AG08396 (cell line): Measurements from ENCODE around the gene MAPRE2.
"Not testable (repeated sequence)": the region's sequence is repeated elsewhere in the genome, so short reads cannot be mapped to it uniquely, and the experiment has no call there.

ENCODE experiments used
- DNase-seq: peaks from one replicate; pipeline ENCODE4 v3.0.0; 2012; ENCODE audit warnings: low spot score, mixed read lengths

Gene MAPRE2

DNA sequence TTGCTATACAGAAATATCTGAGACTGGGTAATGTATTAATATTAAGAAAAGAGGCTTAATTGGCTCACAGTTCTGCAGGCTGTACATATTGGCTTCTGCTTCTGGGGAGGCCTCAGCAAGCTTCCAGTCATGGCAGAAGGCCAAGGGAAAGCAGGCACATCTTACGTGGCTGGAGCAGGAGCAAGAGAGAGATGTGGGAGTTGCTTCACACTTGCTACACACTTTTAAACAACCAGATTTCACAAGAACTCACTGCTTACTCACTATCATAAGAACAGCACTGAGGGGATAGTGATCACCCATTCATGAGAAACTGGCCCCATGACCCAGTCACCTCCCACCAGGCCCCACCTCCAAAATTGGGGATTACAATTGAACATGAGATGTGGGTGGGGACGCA is 50.6 kb downstream of the MAPRE2 start:
- no peak for DNase-seq

DNA sequence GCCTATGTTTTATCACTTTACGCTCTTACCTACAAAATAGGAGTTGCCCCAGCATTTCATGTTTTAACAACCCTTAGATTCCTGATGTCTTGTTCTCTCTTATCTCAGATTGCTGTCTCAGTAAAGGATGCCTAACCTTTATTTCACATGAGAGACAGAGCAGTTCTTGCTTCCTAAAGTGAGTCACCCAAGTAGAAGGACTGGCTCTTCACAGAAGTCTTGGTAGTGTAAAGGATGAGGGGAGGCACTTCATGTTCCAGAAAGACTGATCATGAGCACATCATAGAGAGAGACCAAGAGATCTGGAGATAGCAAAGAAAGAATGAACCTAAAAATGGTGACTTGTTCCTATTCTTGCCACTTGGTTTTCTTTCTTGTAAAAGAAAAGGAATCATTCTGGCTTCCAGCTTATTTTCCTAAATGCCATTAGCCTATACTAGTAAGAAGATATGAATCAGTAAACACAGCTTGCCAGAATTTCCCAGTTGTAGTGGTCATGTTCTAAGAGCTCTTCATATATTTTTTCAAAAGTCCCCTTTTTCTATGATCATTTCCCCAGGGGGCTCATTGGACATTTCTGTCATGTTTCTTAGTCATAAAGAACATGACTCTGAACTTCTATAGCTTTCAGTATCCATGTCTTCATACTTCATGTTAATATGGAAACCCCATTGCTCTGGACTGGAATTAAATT is 54.9 kb downstream of the MAPRE2 start:
- DNase-seq = no peak

DNA sequence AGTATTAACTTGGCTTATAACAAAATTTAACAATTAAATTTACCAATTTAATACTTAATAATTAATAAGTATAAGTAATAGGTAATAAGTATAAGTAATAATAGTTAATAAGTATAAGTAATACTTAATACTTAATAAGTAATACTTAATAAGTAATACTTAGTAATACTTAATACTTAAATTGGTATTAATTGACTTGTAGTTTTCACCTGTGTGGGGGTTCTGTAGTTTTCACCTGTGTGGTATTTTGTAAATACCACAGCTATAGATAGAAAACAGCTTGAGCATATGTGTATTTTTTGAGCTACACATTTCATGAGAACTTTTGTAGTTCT is 55.4 kb downstream of the MAPRE2 start:
- no peak for DNase-seq

DNA sequence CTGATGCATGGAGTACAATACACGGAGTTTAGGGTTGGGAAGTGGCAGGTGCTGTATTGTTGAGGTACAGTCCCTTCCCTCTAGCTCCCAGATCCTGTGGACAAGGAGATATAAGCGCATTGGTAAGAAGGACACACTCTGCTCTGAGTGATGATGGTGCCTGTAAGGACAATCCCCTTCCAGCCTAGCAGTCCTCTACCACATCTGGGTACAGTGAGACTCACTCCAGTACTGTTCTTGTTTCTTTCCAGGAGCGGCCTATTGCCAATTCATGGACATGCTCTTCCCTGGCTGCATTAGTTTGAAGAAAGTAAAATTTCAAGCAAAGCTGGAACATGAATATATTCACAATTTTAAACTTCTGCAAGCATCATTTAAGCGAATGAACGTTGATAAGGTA is 56.0 kb downstream of the MAPRE2 start:
- no peak for DNase-seq

DNA sequence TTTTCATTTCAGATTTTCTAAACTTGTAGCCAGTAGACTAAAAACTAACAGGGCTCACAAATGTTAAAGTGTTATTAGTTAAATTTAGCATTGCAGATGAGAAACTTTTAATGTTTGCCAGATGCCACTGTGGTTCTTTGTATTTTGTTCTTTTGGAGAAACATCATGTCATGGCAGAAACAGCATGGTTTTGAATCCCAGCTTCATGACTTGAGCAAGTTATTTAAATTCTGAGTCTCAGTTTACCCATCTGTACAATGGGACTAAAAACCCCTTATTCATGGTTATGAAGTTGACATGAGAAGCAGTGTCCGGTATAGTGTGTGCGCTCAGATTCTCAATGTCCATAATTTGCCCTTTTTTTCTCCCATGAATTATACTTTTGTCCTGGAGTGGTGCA is 56.5 kb downstream of the MAPRE2 start:
- DNase-seq = no peak

DNA sequence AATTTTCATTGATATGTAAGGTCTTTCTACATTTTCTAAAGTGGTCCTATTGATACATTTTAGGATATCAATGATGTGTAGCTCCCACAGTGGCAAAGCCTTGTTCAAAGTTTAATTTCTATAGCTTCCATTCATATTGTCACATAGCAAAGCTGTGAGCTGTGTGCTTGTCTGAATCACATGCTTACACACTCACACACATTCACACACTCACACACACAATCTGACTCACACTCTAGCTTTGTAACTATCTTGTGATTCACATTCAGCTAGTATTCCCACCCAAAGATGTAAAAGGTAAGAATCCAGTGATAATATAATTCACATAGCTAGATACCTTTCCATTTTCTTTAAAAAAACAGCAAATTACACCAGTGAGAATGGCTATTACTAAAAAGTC is 58.7 kb downstream of the MAPRE2 start:
- DNase-seq = no peak

DNA sequence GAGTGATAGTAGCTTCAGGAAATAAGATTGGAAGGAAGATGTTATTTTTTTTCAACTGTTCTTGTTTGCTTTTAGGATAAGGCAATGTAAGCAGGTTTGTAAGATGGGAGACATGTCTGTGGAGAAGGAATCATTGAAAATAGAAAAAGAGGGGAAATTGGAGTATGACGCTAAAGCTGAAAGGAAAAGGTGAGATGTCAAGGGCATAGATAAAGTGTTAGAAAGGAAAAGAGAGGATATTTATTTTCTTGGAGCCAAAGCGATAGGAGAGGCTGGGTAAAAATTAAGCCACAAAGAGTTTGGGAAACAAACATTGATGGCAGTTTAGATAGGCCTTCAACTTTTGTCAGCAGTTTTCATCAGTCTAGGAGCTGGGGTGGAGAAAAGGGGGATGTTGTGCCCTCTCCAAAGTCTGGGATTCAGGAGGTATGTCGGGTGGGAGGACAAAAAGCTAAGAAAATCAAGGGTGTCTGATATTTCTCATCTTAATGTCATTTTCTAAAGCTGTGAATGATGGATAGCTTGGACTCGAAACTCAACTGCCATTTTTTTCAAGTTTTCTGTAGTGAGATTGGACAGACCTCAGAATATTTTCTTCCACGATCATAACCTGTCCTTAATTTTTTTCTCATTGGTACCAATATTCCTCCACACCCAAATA is 63.3 kb downstream of the MAPRE2 start:
- DNase-seq = no peak

DNA sequence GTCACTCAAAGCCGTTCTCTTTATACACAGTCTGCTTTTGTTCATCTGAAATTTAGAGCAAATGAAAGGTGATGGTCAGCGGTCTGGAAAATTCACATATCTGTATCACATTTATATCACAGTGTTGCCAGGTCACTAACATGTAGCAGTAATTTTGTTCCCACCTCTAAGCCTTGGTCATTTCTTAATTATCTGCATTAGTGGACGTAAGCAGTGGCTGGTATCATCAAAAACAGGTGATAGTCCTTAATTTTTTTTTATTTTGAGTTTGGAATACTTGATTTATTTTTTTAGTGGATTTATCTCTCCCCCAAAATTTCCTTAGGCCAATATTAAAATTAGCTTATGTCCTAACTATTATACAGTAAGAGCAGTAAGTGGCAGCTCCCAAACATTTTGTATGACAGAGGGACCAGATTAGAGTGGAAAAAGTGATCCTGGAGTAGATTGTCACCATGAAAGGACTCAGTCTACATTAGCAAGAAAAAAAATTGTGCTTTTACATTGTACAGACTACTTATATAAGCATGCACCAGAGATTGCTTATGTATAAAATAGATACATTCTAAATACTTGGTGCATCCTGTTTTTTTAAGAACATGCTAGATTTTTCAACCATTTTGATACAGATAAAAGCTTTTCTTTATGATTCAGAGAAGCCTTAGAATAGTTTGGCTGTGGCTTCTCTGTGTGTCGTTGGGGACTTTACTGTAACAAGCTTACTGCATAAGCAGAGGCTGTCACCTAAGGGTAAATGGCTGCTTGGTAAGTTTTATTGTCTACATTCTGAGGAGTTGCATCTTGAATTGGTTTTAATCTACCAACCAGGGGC is 65.0 kb downstream of the MAPRE2 start:
- DNase-seq = no peak

DNA sequence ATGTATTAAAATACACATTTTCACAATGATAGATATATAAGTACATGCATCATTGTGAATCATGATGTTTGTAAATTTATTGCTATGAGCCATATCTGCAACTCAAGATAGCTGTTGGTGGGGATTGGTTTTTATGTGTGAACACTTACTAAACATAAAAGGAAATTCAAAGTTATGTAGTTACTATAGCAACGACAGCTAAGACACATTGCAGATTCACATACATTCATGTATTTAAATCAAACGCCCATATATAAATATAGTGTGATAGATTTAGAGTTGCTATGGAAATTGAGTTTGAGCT is 65.6 kb downstream of the MAPRE2 start:
- DNase-seq = no peak

DNA sequence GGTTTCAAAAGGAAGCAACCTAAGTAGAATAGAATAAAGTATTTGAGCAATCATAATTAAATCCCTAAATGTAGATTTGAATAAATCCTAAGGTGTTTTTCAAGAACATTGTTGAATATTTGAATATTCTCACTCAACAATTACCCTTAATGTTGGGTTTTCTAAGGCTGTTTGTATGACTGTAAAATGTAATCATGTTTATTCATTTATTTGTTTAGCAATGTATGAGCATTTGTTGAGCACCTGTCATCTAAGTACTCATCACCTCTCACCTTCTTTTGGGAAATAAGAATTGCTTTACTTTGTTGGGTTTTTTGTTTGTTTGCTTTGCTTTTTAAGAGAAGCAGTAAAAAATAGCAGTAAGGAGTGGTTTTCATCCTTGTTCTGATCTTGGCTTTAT is 66.0 kb downstream of the MAPRE2 start:
- DNase-seq = no peak

DNA sequence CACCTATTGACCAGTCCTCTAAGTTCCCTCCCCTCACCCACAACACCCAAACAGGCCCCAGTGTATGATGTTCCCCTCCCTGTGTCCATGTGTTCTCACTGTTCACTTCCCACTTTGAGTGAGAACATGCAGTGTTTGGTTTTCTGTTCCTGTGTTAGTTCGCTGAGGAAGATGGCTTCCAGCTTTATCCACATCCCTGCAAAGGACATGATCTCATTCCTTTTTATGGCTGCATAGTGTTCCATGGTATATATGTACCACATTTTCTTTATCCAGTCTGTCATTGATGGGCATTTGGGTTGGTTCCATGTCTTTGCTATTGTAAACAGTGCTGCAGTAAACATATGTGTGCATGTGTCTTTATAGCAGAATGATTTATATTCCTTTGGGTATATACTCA is 66.9 kb downstream of the MAPRE2 start:
- not testable (repeated sequence) for DNase-seq

DNA sequence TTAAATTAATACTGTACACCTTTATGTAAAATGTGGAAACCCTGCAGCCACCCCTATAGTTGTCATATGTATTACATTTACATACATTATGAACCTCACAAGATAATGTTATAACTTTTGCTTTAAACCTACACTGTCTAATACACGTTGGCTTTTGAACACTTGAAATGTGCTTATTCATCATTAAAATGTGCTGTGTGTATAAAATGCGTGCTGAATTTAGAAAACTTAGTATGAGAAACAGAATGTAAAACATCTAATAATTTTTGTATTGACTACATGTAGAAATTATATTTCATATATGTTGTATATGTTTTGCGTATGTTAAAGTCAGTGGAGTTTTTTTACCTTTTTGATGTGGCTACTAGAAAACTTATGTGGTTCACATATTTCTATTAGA is 68.8 kb downstream of the MAPRE2 start:
- no peak for DNase-seq

DNA sequence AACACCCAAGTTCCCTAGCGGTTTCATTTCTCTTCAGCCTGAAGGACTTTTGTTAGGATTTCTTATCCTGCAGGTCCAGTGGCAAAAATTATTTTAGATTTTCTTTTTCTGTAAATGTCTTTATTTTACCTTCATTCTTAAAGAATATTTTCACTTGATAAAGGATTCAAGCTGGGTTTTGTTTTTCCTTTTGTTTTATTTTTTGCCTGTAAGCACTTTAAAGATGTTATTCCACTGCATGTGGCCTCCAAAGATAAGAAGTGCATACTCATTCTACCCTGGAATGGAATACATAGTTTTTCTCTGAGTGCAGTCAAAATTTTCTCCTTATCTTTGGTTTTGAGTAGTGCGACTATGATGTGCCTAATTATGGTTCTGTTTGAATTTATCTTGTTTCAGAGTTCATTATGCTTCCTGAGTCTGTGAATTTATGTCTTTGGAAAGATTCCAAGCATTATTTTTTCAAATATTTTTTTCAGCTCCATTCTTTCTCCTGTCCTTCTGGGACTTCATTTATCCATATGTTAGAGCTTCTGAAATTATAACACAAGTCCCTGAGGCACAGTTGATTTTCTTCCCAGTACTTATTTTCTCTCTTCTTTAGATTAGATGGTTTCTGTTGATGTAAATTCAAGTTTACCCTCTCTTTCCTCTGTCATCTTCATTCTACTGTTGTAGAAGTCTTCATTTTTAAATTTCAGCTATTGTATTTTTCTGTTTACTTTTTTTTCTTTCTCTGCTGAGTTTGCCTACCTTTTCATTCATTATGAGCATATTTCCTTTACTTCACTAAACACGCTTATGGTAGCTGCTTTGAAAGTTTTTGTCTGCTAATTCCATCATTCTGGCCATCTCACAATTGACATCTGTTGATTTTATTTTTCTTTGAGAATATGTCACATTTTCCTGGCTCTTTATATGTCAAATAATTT is 69.6 kb downstream of the MAPRE2 start:
- DNase-seq = no peak

DNA sequence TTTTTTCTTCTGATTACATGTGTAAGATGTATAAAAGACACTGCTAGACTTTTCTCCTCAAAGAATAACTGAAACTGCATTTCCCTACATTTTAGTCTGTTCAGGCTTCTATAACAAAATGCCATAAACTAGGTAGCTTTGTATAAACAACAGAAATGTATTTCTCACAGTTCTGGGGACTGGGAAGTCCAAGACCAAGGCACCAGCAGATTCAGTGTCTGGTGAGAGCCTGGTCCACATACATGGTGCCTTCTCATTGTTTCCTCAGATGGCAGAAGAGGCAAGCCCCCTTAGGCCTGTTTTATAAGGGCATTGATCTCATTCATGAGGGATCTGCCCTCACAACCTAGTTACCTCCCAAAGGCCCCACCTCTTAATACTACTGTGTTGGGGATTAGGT is 71.5 kb downstream of the MAPRE2 start:
- no peak for DNase-seq

DNA sequence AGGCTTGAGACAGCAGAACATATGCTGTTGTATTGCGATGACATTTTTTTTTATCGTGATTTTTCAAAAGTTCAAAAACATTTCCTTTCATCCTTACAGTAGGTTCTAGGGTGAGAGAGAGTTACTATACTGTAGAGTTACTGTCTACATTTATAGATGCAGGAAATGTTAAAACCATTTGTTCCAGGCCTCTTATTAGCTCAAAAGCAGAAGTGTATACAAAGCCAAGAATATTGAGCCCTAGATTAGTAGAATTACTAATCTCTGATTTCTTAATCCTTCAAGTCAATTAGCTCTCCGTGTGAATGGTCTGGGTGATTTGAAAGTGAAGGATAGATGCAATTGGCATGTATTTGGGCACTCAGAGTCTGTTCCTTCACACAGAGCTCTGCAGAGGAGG is 73.1 kb downstream of the MAPRE2 start:
- DNase-seq = no peak

DNA sequence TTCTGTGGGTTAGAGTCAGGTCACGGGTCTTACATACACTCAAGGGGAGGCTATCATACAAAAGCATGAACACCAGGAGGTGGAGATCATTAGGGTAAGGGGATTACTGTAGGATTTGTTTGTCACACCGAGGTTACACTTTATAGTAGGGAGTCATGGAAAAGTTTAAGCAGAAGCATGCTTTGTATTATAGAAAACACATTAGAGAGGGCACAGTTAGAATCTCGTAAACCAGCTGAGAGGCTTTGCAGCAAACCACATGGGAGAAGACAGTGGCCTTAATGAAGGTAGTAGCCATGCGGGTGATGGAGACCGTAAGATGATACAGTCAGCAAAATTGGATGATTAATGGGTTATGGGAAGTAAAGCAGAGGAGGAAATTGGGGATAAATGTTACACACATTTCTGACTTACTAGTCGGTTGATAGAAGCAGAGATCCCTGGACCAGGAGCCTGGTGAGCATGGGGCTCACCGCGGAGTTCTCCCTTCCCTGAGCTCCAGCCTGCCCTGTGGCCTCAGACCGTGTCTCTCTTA is 75.6 kb downstream of the MAPRE2 start:
- DNase-seq = no peak

DNA sequence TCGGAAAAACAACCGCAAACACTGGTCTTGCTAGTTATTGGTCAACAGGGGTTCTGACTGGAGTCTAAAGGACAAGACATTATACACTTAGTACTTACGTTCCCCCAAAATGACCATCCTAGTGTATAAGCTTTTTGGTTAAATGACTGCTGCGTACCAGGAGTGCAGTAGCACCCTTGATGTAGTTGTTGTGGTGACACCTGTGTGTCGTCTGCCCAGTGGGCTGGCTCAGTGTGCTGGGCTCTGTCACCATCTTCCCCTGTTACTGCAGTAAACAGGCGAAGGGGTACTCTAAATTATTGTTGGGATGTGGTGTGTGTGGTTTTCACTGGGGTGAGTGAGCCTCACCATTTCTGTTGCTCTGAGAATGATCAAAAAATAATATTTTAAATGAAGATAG is 76.2 kb downstream of the MAPRE2 start:
- no peak for DNase-seq

DNA sequence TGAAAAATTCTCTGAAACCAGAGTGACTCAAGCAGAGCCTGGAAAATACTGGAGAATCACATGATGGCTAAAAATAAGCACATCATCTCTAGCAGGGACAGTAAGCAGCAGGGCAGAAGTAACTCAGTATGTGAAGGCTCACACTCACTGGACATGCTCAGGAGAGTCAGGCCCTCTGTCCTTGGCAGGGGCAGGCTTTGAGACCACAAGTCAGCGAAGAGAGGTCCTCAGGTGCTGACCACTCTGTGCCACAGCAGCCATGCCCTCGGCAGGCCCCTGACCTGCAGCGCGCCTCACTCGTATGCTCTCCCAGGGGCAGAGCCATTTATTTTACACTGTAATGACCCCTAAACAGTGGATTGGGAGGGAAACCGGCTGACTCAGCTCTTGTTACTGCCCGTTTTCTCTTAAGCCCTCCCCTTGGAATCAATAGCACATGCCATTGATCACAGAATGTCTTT is 76.8 kb downstream of the MAPRE2 start:
- DNase-seq = peak; percentile 44

DNA sequence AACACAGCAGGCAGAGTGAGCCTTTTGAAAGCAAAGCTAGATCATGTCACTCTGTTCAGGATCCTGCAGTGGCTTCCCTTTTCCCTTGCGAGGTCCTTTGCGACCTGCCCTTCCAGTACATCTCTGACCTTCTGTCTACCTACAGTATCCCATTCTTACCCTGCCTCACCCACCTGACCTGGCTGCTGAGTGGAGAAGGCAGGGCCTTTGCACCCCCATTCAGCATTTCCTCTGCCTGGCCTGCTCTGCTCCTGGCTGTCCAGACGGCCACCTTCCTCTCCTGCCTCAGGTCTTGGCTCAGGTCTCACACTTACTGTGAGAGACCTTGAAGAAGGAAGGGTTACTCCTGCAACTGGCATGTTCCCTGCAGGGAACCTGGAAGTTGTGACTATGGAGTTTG is 77.4 kb downstream of the MAPRE2 start:
- DNase-seq = no peak

DNA sequence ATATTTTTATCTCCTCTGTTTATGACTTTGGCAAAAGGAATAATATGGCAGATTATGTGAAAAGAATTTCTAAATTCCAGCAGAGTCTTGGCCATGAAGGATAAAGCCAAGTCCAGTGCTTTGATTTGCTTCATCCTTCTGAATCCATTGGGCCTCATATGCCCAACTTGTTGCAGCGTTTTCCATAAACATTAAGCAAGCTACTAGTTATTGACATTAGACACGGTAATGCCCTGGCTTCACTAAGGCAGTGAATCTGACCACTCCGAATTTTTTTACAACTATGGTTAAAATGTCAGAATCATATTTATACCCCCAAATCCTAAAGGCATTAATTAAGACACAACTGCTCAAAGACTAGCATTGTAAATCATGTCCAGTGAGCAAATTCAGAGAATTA is 79.8 kb downstream of the MAPRE2 start:
- DNase-seq = no peak

DNA sequence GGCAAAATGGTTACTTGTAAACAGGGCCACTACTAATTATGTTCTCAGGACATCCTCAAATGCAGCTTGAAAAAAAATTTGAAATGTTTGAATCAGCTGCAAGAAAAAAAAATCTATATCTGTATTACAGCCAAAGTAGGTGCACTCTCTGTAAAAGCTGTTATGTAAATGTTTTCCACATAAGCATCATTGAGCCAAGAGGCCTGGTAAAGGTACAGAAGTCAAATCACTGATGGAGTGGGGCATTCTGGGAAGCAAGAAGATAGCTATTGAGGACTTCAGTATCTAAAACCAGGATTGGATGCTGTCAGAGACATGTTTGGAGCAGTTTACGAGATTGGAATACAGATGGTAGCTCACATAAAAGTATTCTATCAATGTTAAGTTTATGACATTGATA is 80.3 kb downstream of the MAPRE2 start:
- no peak for DNase-seq

DNA sequence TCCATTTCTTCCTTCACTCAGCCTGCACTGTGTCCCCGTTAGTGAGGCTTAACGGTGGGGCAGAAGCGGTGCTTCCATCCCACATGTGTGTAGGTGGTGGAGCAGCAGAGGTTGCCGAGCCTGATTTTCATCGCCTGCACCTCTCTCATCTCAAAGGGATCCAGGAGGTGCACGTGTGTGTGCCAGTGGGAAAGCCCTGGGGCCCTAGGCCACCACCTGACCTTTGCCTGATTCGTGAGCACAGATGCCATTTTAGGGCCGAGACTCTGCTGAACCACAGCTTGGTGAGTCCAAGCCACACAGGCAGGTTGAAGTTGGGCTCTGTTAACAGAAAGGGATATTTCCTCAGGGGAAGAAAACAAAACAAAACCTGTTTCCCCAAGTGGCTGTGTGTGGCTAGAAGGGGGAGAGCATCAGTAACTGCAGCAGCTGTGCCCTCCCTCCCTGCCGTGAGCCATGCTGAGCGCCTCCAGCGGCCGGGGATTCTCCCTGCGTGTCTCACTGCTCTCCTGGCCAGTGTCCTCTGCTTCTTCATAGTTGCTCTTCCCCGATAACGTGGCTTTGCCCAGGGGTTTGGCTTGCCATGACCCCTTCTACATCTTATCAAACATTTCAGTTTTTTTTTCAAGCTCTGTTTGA is 81.5 kb downstream of the MAPRE2 start:
- DNase-seq = no peak
